ENCODE data around the gene UNC5C. TPM values are rescaled to one million over a fixed set of nuclear protein-coding genes. Genes with fewer than 3 reads are reported as not detected.

UNC5C gene
- total RNA-seq, 1 donor from 2014 or later = 0.39 TPM

DNA sequence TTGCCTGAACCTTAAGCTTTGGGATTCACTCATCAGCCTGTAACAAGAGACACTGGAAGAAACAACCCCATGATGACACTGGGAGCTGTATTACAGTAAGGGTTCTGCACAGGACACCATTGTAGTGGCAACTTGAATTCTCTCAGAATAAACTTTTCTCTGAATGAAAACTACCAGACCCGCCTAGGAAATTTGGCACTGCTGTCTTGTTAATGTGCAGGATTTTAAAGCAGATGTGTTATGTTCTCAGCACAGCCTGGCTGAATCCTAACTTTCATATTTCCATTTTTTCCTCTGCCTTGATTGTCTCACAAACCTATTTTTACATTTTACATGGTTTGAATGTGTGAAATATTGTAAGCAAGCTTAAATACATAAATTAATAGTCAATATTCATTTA, 253.6 kb downstream of the UNC5C start:
- H3K4me3 Mint-ChIP-seq = no peak overlapping the region
- Histone ChIP-seq H3K27ac (no peak overlapping the region), H3K36me3 (no peaks in the 10 kb centered on the region), H3F3A (ENCODE audit: low read depth) (no peaks in the 10 kb centered on the region), H3K4me3 (no peak overlapping the region), H4K20me1 (ENCODE audit: low read depth) (no peaks in the 10 kb centered on the region), H3K79me2 (ENCODE audit: low read depth) (no peaks in the 10 kb centered on the region), H3K4me1 (no peaks in the 10 kb centered on the region), H3K27me3 (no peaks in the 10 kb centered on the region), H3K4me2 (no peak overlapping the region), H3K9ac (no peak overlapping the region), H3K9me3 (ENCODE audit: low read depth) (no peaks in the 10 kb centered on the region), H2AFZ (replicated peaks) (no peak overlapping the region)
- H3K27me3 Mint-ChIP-seq (ENCODE audit: insufficient read depth, low read depth) = no peaks in the 10 kb centered on the region
- no peak overlapping the region for H3K27ac Mint-ChIP-seq
- TF ChIP-seq CTCF (IDR thresholded peaks at IDR 0.05) = no peak
- TF ChIP-seq EZH2phosphoT487 (IDR thresholded peaks at IDR 0.05) = no peak
- TF ChIP-seq EZH2 (IDR thresholded peaks at IDR 0.05) = no peak
- no peak for DNase-seq (ENCODE audit: low spot score)
- peaks cover 9% of the 10 kb centered on the region for H3K9me3 Mint-ChIP-seq
- H3K4me1 Mint-ChIP-seq = no peaks in the 10 kb centered on the region
- peaks cover 35% of the 10 kb centered on the region for H3K36me3 Mint-ChIP-seq

GRCh38 chr4:95294321-95294720, 254.5 kb downstream of the UNC5C start:
- H2AFZ ChIP-seq (replicated peaks) = no peak overlapping the region
- Mint-ChIP-seq H3K27ac (no peak overlapping the region), H3K27me3 (ENCODE audit: insufficient read depth, low read depth) (no peaks in the 10 kb centered on the region), H3K4me1 (no peaks in the 10 kb centered on the region), H3K36me3 (peaks cover 28% of the 10 kb centered on the region), H3K9me3 (peaks cover 2% of the 10 kb centered on the region), H3K4me3 (no peak overlapping the region)
- no peaks in the 10 kb centered on the region for H3K79me2 ChIP-seq (ENCODE audit: low read depth)
- no peaks in the 10 kb centered on the region for H3K27me3 ChIP-seq
- H3K9me3 ChIP-seq (ENCODE audit: low read depth) = no peaks in the 10 kb centered on the region
- H3K4me3 ChIP-seq = no peak overlapping the region
- no peaks in the 10 kb centered on the region for H3F3A ChIP-seq (ENCODE audit: low read depth)
- H3K4me1 ChIP-seq = no peaks in the 10 kb centered on the region
- H3K4me2 ChIP-seq = no peak overlapping the region
- DNase-seq (ENCODE audit: low spot score) = no peak
- no peak overlapping the region for H3K9ac ChIP-seq
- H3K27ac ChIP-seq = no peak overlapping the region
- H3K36me3 ChIP-seq = no peaks in the 10 kb centered on the region
- no peaks in the 10 kb centered on the region for H4K20me1 ChIP-seq (ENCODE audit: low read depth)
- TF ChIP-seq EZH2phosphoT487 (IDR thresholded peaks at IDR 0.05) = no peak
- no peak for TF ChIP-seq EZH2 (IDR thresholded peaks at IDR 0.05)
- TF ChIP-seq CTCF (IDR thresholded peaks at IDR 0.05) = no peak

- H3K4me1 ChIP-seq = no peaks in the 10 kb centered on the region
- no peaks in the 10 kb centered on the region for H3K27me3 ChIP-seq
- H3K4me3 ChIP-seq = no peak overlapping the region
- H3K36me3 Mint-ChIP-seq = peaks cover 23% of the 10 kb centered on the region
- H3K79me2 ChIP-seq (ENCODE audit: low read depth) = no peaks in the 10 kb centered on the region
- H3K27me3 Mint-ChIP-seq (ENCODE audit: insufficient read depth, low read depth) = no peaks in the 10 kb centered on the region
- H3K9ac ChIP-seq = no peak overlapping the region
- H3K9me3 ChIP-seq (ENCODE audit: low read depth) = no peaks in the 10 kb centered on the region
- H4K20me1 ChIP-seq (ENCODE audit: low read depth) = no peaks in the 10 kb centered on the region
- no peaks in the 10 kb centered on the region for H3K36me3 ChIP-seq
- no peaks in the 10 kb centered on the region for H3F3A ChIP-seq (ENCODE audit: low read depth)
- TF ChIP-seq EZH2 (IDR thresholded peaks at IDR 0.05) (no peak), CTCF (IDR thresholded peaks at IDR 0.05) (no peak), EZH2phosphoT487 (IDR thresholded peaks at IDR 0.05) (no peak)
- H2AFZ ChIP-seq (replicated peaks) = no peak overlapping the region
- no peak overlapping the region for H3K27ac ChIP-seq
- H3K4me2 ChIP-seq = no peak overlapping the region
- H3K9me3 Mint-ChIP-seq = peaks cover 5% of the 10 kb centered on the region
- H3K4me3 Mint-ChIP-seq = no peak overlapping the region
- no peaks in the 10 kb centered on the region for H3K4me1 Mint-ChIP-seq
- DNase-seq (ENCODE audit: low spot score) = no peak
- no peak overlapping the region for H3K27ac Mint-ChIP-seq
Observed at GRCh38 chr4:95293014-95293413, 255.8 kb downstream of the UNC5C start.

Measured in neural progenitor cell (in vitro differentiated cells).